ENCODE data around the gene GZMB.

GRCh38 chr14:24674204-24674970 lies 40.4 kb upstream of the GZMB start:
- no peak for TF ChIP-seq ZFP3 (CRISPR knock-in tag; IDR thresholded peaks at IDR 0.05)
- no peak for TF ChIP-seq ARNTL (CRISPR knock-in tag; IDR thresholded peaks at IDR 0.05; ENCODE audit: borderline replicate concordance, low read depth)
- TF ChIP-seq SNAI2 (CRISPR knock-in tag; IDR thresholded peaks at IDR 0.05) = no peak
- TF ChIP-seq OSR1 (CRISPR knock-in tag; IDR thresholded peaks at IDR 0.05) = no peak
